AG09309 (cell line): ENCODE measurements around the gene ADGRV1.

ENCODE experiments used
- DNase-seq: peaks from one replicate; pipeline ENCODE4 v3.0.0-alpha.2; 2010; ENCODE audit warnings: low read depth
- H3K4me3 ChIP-seq: 2 replicates; pipeline ENCODE4 v1.5.1; 2011; ENCODE audit warnings: mild to moderate bottlenecking, low read depth, low read length, moderate library complexity; ENCODE audit not compliant: control insufficient read depth
- TF ChIP-seq, protein P1 (sequence below): IDR thresholded peaks from 2 replicates; pipeline ENCODE4 v1.5.1; 2011; ENCODE audit warnings: mild to moderate bottlenecking, low read depth, low read length, inconsistent platforms; ENCODE audit not compliant: insufficient read depth, control insufficient read depth; ENCODE audit errors: missing control alignments

The ADGRV1 gene

GRCh38 chr5:91189480-91190313 is 631.1 kb downstream of the ADGRV1 start:
- TF ChIP-seq, protein P1, sequence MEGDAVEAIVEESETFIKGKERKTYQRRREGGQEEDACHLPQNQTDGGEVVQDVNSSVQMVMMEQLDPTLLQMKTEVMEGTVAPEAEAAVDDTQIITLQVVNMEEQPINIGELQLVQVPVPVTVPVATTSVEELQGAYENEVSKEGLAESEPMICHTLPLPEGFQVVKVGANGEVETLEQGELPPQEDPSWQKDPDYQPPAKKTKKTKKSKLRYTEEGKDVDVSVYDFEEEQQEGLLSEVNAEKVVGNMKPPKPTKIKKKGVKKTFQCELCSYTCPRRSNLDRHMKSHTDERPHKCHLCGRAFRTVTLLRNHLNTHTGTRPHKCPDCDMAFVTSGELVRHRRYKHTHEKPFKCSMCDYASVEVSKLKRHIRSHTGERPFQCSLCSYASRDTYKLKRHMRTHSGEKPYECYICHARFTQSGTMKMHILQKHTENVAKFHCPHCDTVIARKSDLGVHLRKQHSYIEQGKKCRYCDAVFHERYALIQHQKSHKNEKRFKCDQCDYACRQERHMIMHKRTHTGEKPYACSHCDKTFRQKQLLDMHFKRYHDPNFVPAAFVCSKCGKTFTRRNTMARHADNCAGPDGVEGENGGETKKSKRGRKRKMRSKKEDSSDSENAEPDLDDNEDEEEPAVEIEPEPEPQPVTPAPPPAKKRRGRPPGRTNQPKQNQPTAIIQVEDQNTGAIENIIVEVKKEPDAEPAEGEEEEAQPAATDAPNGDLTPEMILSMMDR, result no peak
- no peak overlapping the region for H3K4me3 ChIP-seq
- DNase-seq, result peak; percentile 43

- TF ChIP-seq, protein P1, result no peak
- no peak for DNase-seq
- H3K4me3 ChIP-seq, result no peak overlapping the region
These were observed 631.7 kb downstream of the ADGRV1 start for GRCh38 chr5:91190314-91190690.

- no peak overlapping the region for H3K4me3 ChIP-seq
- no peak for DNase-seq
- TF ChIP-seq, protein P1, result no peak
These were observed 636.3 kb downstream of the ADGRV1 start for GRCh38 chr5:91194824-91195381.

DNA sequence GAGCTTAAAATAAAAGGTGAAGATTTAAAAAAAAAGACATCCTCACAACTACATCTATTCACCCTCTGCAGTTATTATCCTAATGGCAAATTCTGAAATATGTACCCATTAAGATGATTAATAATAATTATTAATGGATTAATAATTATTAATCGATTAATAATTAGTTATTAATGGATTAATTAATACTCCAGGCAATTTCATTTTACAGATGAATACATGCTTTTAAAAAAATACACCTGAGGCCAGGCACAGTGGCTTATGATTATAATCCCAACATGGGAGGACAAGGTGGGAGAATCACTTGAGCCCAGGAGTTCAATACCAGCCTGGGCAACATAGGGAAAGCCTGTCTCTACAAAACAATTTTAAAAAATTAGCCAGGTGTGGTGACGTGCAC is 642.1 kb downstream of the ADGRV1 start:
- TF ChIP-seq, protein P1, result no peak
- no peak for DNase-seq
- H3K4me3 ChIP-seq, result no peak overlapping the region

DNA sequence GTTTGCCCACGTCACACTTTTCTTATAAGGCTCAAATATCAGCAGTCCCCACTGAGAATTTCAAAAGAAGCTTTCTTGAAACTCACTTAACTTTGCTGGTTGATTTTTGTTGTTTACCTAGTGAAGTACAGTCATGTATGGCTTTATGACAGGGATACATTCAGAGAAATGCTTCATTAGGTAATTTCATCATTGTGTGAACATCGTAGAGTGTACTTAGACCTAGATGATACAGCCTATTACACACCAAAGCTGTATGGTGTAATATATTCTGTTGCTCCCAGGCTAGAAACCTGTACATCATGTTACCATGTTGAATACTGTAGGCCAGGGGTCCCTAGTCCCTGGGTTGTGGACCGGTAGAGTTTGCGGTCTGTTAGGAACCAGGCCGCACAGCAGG is 647.5 kb downstream of the ADGRV1 start:
- TF ChIP-seq, protein P1, result no peak
- DNase-seq, result no peak
- H3K4me3 ChIP-seq, result no peak overlapping the region

- H3K4me3 ChIP-seq, result no peak overlapping the region
- TF ChIP-seq, protein P1, result no peak
- peak; percentile 18 for DNase-seq
These were observed 648.1 kb downstream of the ADGRV1 start for GRCh38 chr5:91206734-91207133.
